ENCODE data around the gene SLC35F1.
"Not testable (repeated sequence)": the region's sequence is repeated elsewhere in the genome, so short reads cannot be mapped to it uniquely, and the experiment has no call there.

SLC35F1 gene

DNA sequence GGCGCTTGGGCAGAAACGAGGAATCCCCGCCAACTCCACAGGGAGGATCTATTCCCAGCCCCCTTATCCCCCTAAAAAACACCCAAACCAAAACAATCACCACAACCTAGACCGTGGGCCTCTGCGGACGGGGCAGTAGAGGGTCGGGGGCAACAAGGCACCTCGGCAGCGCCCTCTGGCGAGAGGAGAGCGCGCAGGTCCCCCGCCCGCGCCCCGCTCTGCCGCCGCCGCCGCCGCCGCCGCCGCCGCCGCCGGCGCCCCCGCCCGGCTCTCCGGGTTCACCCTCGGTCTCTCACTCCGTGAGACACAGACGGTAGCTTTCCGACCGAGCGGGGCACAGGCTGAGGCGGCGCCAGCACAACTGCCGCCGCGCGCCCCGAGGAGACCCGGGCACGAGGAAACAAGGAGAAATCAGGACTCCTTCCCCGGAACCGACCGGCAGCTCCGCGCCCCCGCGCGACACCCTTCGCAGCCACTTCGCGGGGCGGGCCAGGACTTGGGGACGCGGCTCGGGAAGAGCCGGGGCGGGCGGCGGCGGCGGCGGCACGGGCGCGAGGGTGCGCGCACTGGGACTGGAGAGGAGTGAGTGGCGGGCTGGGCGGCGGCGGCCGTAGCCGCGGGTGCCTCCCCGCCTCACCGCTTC lies at the start of gene SLC35F1:
Gene SLC35F1, plus strand, starts transcription at position 307 of the 643 bp plus-strand sequence.
- Histone ChIP-seq H3K4me3 (ENCODE audit: low read depth in 1 of 2, low read length in 2 of 2) (no peak within 1 kb of the TSS), H3K9me3 (ENCODE audit: insufficient read depth, low read length, severe bottlenecking) (peaks cover 4% of the 10 kb centered on the region), H3K27me3 (ENCODE audit: insufficient read depth, low read length, poor library complexity) (no peaks in the 10 kb centered on the region), H3K79me2 (ENCODE audit: insufficient read depth, low read length) (no peaks in the 10 kb centered on the region), H4K20me1 (ENCODE audit: insufficient read depth, low read length) (no peaks in the 10 kb centered on the region), H3K4me2 (ENCODE audit: insufficient read depth, low read length) (no peak within 1 kb of the TSS), H3K27ac (ENCODE audit: low read length) (no peak within 1 kb of the TSS), H3K4me1 (ENCODE audit: insufficient read depth, low read length) (no peaks in the 10 kb centered on the region), H3K9ac (ENCODE audit: low read depth, low read length) (no peak within 1 kb of the TSS), H3K36me3 (ENCODE audit: insufficient read depth, low read length) (no peaks in the 10 kb centered on the region), H2AFZ (ENCODE audit: low read depth, low read length) (no peak within 1 kb of the TSS)
- TF ChIP-seq EZH2 (IDR thresholded peaks at IDR 0.05; ENCODE audit: borderline replicate concordance, low read depth, low read length, severe bottlenecking), result no peak
- TF ChIP-seq, protein P1, sequence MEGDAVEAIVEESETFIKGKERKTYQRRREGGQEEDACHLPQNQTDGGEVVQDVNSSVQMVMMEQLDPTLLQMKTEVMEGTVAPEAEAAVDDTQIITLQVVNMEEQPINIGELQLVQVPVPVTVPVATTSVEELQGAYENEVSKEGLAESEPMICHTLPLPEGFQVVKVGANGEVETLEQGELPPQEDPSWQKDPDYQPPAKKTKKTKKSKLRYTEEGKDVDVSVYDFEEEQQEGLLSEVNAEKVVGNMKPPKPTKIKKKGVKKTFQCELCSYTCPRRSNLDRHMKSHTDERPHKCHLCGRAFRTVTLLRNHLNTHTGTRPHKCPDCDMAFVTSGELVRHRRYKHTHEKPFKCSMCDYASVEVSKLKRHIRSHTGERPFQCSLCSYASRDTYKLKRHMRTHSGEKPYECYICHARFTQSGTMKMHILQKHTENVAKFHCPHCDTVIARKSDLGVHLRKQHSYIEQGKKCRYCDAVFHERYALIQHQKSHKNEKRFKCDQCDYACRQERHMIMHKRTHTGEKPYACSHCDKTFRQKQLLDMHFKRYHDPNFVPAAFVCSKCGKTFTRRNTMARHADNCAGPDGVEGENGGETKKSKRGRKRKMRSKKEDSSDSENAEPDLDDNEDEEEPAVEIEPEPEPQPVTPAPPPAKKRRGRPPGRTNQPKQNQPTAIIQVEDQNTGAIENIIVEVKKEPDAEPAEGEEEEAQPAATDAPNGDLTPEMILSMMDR (IDR thresholded peaks at IDR 0.05; ENCODE audit: borderline replicate concordance, extremely low read depth, low read length, poor library complexity, severe bottlenecking), result no peak
- no peak for ATAC-seq (ENCODE audit: insufficient read depth, low read depth)
- no peak for DNase-seq

GRCh38 chr6:117858601-117859000 lies 48.5 kb upstream of the SLC35F1 start:
- DNase-seq; H3K9me3 ChIP-seq (ENCODE audit: insufficient read depth, low read length, severe bottlenecking); H4K20me1 ChIP-seq (ENCODE audit: insufficient read depth, low read length); H3K36me3 ChIP-seq (ENCODE audit: insufficient read depth, low read length); H3K9ac ChIP-seq (ENCODE audit: low read depth, low read length); H3K4me3 ChIP-seq (ENCODE audit: low read depth in 1 of 2, low read length in 2 of 2); H2AFZ ChIP-seq (ENCODE audit: low read depth, low read length); H3K27ac ChIP-seq (ENCODE audit: low read length); H3K4me2 ChIP-seq (ENCODE audit: insufficient read depth, low read length); ATAC-seq (ENCODE audit: insufficient read depth, low read depth); H3K27me3 ChIP-seq (ENCODE audit: insufficient read depth, low read length, poor library complexity); H3K4me1 ChIP-seq (ENCODE audit: insufficient read depth, low read length); H3K79me2 ChIP-seq (ENCODE audit: insufficient read depth, low read length): not testable (repeated sequence)

- no peaks in the 10 kb centered on the region for H3K27me3 ChIP-seq (ENCODE audit: insufficient read depth, low read length, poor library complexity)
- H3K27ac ChIP-seq (ENCODE audit: low read length), result no peak overlapping the region
- H3K4me2 ChIP-seq (ENCODE audit: insufficient read depth, low read length), result no peak overlapping the region
- ATAC-seq (ENCODE audit: insufficient read depth, low read depth) (no peak), DNase-seq (no peak)
- H3K4me1 ChIP-seq (ENCODE audit: insufficient read depth, low read length), result no peaks in the 10 kb centered on the region
- no peaks in the 10 kb centered on the region for H3K9me3 ChIP-seq (ENCODE audit: insufficient read depth, low read length, severe bottlenecking)
- no peaks in the 10 kb centered on the region for H3K79me2 ChIP-seq (ENCODE audit: insufficient read depth, low read length)
- no peak for TF ChIP-seq EZH2 (IDR thresholded peaks at IDR 0.05; ENCODE audit: borderline replicate concordance, low read depth, low read length, severe bottlenecking)
- TF ChIP-seq, protein P1 (IDR thresholded peaks at IDR 0.05; ENCODE audit: borderline replicate concordance, extremely low read depth, low read length, poor library complexity, severe bottlenecking), result no peak
- H3K9ac ChIP-seq (ENCODE audit: low read depth, low read length), result no peak overlapping the region
- H2AFZ ChIP-seq (ENCODE audit: low read depth, low read length), result no peak overlapping the region
- no peaks in the 10 kb centered on the region for H3K36me3 ChIP-seq (ENCODE audit: insufficient read depth, low read length)
- no peak overlapping the region for H3K4me3 ChIP-seq (ENCODE audit: low read depth in 1 of 2, low read length in 2 of 2)
- no peaks in the 10 kb centered on the region for H4K20me1 ChIP-seq (ENCODE audit: insufficient read depth, low read length)
These were observed 45.5 kb upstream of the SLC35F1 start for GRCh38 chr6:117861545-117861944.

- H3K9ac ChIP-seq (ENCODE audit: low read depth, low read length), result no peak overlapping the region
- H2AFZ ChIP-seq (ENCODE audit: low read depth, low read length), result no peak overlapping the region
- no peaks in the 10 kb centered on the region for H3K9me3 ChIP-seq (ENCODE audit: insufficient read depth, low read length, severe bottlenecking)
- no peaks in the 10 kb centered on the region for H3K4me1 ChIP-seq (ENCODE audit: insufficient read depth, low read length)
- no peak overlapping the region for H3K4me2 ChIP-seq (ENCODE audit: insufficient read depth, low read length)
- no peaks in the 10 kb centered on the region for H4K20me1 ChIP-seq (ENCODE audit: insufficient read depth, low read length)
- no peak overlapping the region for H3K4me3 ChIP-seq (ENCODE audit: low read depth in 1 of 2, low read length in 2 of 2)
- no peaks in the 10 kb centered on the region for H3K27me3 ChIP-seq (ENCODE audit: insufficient read depth, low read length, poor library complexity)
- no peaks in the 10 kb centered on the region for H3K79me2 ChIP-seq (ENCODE audit: insufficient read depth, low read length)
- H3K36me3 ChIP-seq (ENCODE audit: insufficient read depth, low read length), result no peaks in the 10 kb centered on the region
- TF ChIP-seq EZH2 (IDR thresholded peaks at IDR 0.05; ENCODE audit: borderline replicate concordance, low read depth, low read length, severe bottlenecking), result no peak
- TF ChIP-seq, protein P1 (IDR thresholded peaks at IDR 0.05; ENCODE audit: borderline replicate concordance, extremely low read depth, low read length, poor library complexity, severe bottlenecking), result no peak
- DNase-seq (no peak), ATAC-seq (ENCODE audit: insufficient read depth, low read depth) (no peak)
- no peak overlapping the region for H3K27ac ChIP-seq (ENCODE audit: low read length)
These were observed 40.5 kb upstream of the SLC35F1 start for GRCh38 chr6:117866561-117866960.
